PC-3 (cell line): ENCODE data around the gene CNRIP1. TPM values are rescaled to one million over a fixed set of nuclear protein-coding genes. Genes with fewer than 3 reads are reported as not detected.

ENCODE experiments used
- ATAC-seq: fragments of 200-7000 bp; cut with Tn5 transposase; 2 replicates; pipeline ENCODE4 v1.9.1; 2020; ENCODE audit warnings: mild to moderate bottlenecking, moderate library complexity
- BruUV-seq: library from RNA; stranded (reverse); fragments of 400-500 nt; replicated peaks from 2 replicates; lab custom pipeline; 2021; lab: Mats Ljungman, UMichigan
- CTCF ChIA-PET: fragments of 300-600 bp; sonication (Branson Sonifier 250); formaldehyde crosslinking; loops from one replicate; lab custom pipeline; 2022; ENCODE audit warnings: antibody characterized with exemption; lab: Charles Lee
- POLR2A ChIA-PET: fragments of 300-600 bp; sonication (Branson Sonifier 250); formaldehyde crosslinking; loops from one replicate; lab custom pipeline; 2022; ENCODE audit warnings: antibody characterized with exemption; ENCODE audit not compliant: unreplicated experiment; lab: Charles Lee
- DNase-seq: peaks from one replicate; pipeline ENCODE4 v3.0.0-alpha.2; 2015
- H2AFZ ChIP-seq: fragments of 300-600 bp; sonication (generic); 2 replicates; pipeline ENCODE4 v1.6.0; 2016; ENCODE audit warnings: antibody characterized with exemption, low read length
- H3F3A ChIP-seq: fragments of 300-600 bp; sonication (generic); one replicate; pipeline ENCODE4 v1.6.0; 2017; ENCODE audit warnings: antibody characterized with exemption, low read length, control low read depth, mild to moderate bottlenecking; ENCODE audit not compliant: unreplicated experiment
- H3K27ac ChIP-seq: fragments of 300-600 bp; sonication (generic); 2 replicates; pipeline ENCODE4 v1.5.1; 2016; ENCODE audit warnings: mild to moderate bottlenecking, low read length
- H3K27me3 ChIP-seq: fragments of 300-600 bp; sonication (generic); 2 replicates; pipeline ENCODE4 v1.6.1; 2016; ENCODE audit warnings: low read length, mixed read lengths
- H3K36me3 ChIP-seq: fragments of 300-600 bp; sonication (generic); 2 replicates; pipeline ENCODE4 v1.6.1; 2016; ENCODE audit warnings: low read depth, mixed run types, low read length, mixed read lengths
- H3K4me1 ChIP-seq: fragments of 300-600 bp; sonication (generic); 2 replicates; pipeline ENCODE4 v1.5.1; 2016; ENCODE audit warnings: low read length; ENCODE audit not compliant: insufficient read depth
- H3K4me2 ChIP-seq: fragments of 300-600 bp; sonication (generic); 2 replicates; pipeline ENCODE4 v1.6.0; 2016; ENCODE audit warnings: low read length
- H3K4me3 ChIP-seq: fragments of 300-600 bp; sonication (generic); 2 replicates; pipeline ENCODE4 v1.5.1; 2016; ENCODE audit warnings: mild to moderate bottlenecking, low read length, mixed read lengths
- H3K79me2 ChIP-seq: fragments of 300-600 bp; sonication (generic); 2 replicates; pipeline ENCODE4 v1.6.1; 2017; ENCODE audit warnings: low read length, mixed read lengths
- H3K9ac ChIP-seq: fragments of 300-600 bp; sonication (generic); 2 replicates; pipeline ENCODE4 v1.6.0; 2016; ENCODE audit warnings: mild to moderate bottlenecking, low read length
- H3K9me2 ChIP-seq: fragments of 300-600 bp; sonication (generic); replicated peaks from 2 replicates; pipeline ENCODE4 v1.6.1; 2016; ENCODE audit warnings: mixed run types, low read length, mixed read lengths
- H3K9me3 ChIP-seq: fragments of 300-600 bp; sonication (generic); 2 replicates; pipeline ENCODE4 v1.6.1; 2016; ENCODE audit warnings: low read length, mixed read lengths
- H4K20me1 ChIP-seq: fragments of 300-600 bp; sonication (generic); 2 replicates; pipeline ENCODE4 v1.6.1; 2016; ENCODE audit warnings: low read length, mixed read lengths
- CTCF ChIP-seq: fragments of 300-600 bp; sonication (generic); conservative IDR thresholded peaks from 2 replicates; pipeline ENCODE4 v1.5.1; 2017; ENCODE audit warnings: antibody characterized with exemption, low read depth, mild to moderate bottlenecking, low read length
- EZH2 ChIP-seq: fragments of 300-600 bp; sonication (generic); IDR thresholded peaks from one replicate; pipeline ENCODE4 v1.6.1; 2017; ENCODE audit warnings: antibody characterized with exemption, mild to moderate bottlenecking, low read length; ENCODE audit not compliant: unreplicated experiment
- EZH2phosphoT487 ChIP-seq: fragments of 300-600 bp; sonication (generic); IDR thresholded peaks from 2 replicates; pipeline ENCODE4 v1.6.1; 2018; ENCODE audit warnings: mild to moderate bottlenecking, antibody characterized with exemption, low read length, borderline replicate concordance
- intact Hi-C: fragments of 100-400 bp; cut with micrococcal nuclease; formaldehyde crosslinking; loops from 2 replicates; pipeline ENCODE4 v1.9.0; 2023
- total RNA-seq: library from RNA; depleted of rRNA; stranded (reverse); fragments of >200 nt; gene quantifications from 2 replicates; pipeline ENCODE4 v1.2.3, GENCODE V29; 2014

CNRIP1 gene
- total RNA-seq, 1 experiment from 2014 or later, result 11.7 TPM

- DNase-seq (no peak), ATAC-seq (no peak)
- H4K20me1 ChIP-seq, result no peaks in the 10 kb centered on the region
- no peak overlapping the region for H3K9ac ChIP-seq
- ChIA-PET POLR2A (interaction anchor here (0.6 kb wide), 1 partner anchor 156 kb away, joined by 5 read pairs; no protein-coding TSS in a partner anchor), CTCF (interaction anchor here (0.7 kb wide), 1 partner anchor 19 kb away, joined by 4 read pairs; no protein-coding TSS in a partner anchor)
- no TSS peak for BruUV-seq
- no peak overlapping the region for H3K4me3 ChIP-seq
- H3K4me2 ChIP-seq, result no peak overlapping the region
- no peaks in the 10 kb centered on the region for H3K36me3 ChIP-seq
- peaks cover 2% of the 10 kb centered on the region; the same call in 1 of the 2 replicates for H3K4me1 ChIP-seq
- no peaks in the 10 kb centered on the region for H3K9me3 ChIP-seq
- intact Hi-C loops, result no loop called here
- TF ChIP-seq EZH2phosphoT487, result no peak
- no peak for TF ChIP-seq CTCF
- TF ChIP-seq EZH2, result no peak
- H3K27me3 ChIP-seq, result no peaks in the 10 kb centered on the region
- no peaks in the 10 kb centered on the region for H3K79me2 ChIP-seq
- no peaks in the 10 kb centered on the region for H3F3A ChIP-seq
- H3K27ac ChIP-seq, result no peak overlapping the region
- H2AFZ ChIP-seq, result no peak overlapping the region
- H3K9me2 ChIP-seq, result no peaks in the 10 kb centered on the region
Measured at GRCh38 chr2:68284896-68285295, 34.9 kb downstream of the CNRIP1 start.

- no peak for ATAC-seq
- intact Hi-C loops, result loop anchor here (2.0 kb wide), 1 partner anchor 89 kb away; no protein-coding TSS in a partner anchor
Measured at GRCh38 chr2:68283419-68283812, 36.3 kb downstream of the CNRIP1 start.

More at GRCh38 chr2:68283419-68283812, 36.3 kb downstream of the CNRIP1 start:
- Histone ChIP-seq H3K27me3 (no peaks in the 10 kb centered on the region), H2AFZ (no peak overlapping the region), H3K79me2 (no peaks in the 10 kb centered on the region), H3K9me2 (no peaks in the 10 kb centered on the region), H3K9me3 (no peaks in the 10 kb centered on the region), H3K4me1 (peaks cover 17% of the 10 kb centered on the region), H3K9ac (no peak overlapping the region), H3K27ac (no peak overlapping the region), H3F3A (no peaks in the 10 kb centered on the region), H3K36me3 (no peaks in the 10 kb centered on the region), H3K4me2 (no peak overlapping the region), H3K4me3 (no peak overlapping the region), H4K20me1 (no peaks in the 10 kb centered on the region)
- POLR2A ChIA-PET, result no interaction called here
- CTCF ChIA-PET, result interaction anchor here (0.9 to 2.1 kb wide), 5 partner anchors 9 to 161 kb away, joined by 3 to 8 read pairs (median 5); no protein-coding TSS in a partner anchor
- DNase-seq, result no peak
- no TSS peak for BruUV-seq
- no peak for TF ChIP-seq CTCF
- no peak for TF ChIP-seq EZH2
- TF ChIP-seq EZH2phosphoT487, result no peak
